ENCODE results near the gene THPO.

The THPO gene

GRCh38 chr3:184323696-184324095 is 54.3 kb downstream of the THPO start:
- no peak for TF ChIP-seq RAD21 (IDR thresholded peaks at IDR 0.05; ENCODE audit: low read depth)
- no peak for TF ChIP-seq CREB1 (IDR thresholded peaks at IDR 0.05; ENCODE audit: low read depth)
- TF ChIP-seq TEAD4 (IDR thresholded peaks at IDR 0.05), result no peak
- TF ChIP-seq EP300 (IDR thresholded peaks at IDR 0.05; ENCODE audit: borderline replicate concordance), result no peak

GRCh38 chr3:184322731-184323487 is 55.1 kb downstream of the THPO start:
- TF ChIP-seq CEBPB (IDR thresholded peaks at IDR 0.05) (no peak), EGR1 (IDR thresholded peaks at IDR 0.05) (no peak), ZBTB7A (IDR thresholded peaks at IDR 0.05; ENCODE audit: low read depth) (no peak), TAF1 (IDR thresholded peaks at IDR 0.05; ENCODE audit: low read depth) (no peak), YY1 (IDR thresholded peaks at IDR 0.05; ENCODE audit: low read depth) (no peak), TCF12 (IDR thresholded peaks at IDR 0.05; ENCODE audit: low read depth) (no peak), FOXM1 (IDR thresholded peaks at IDR 0.05; ENCODE audit: borderline replicate concordance, low read depth) (no peak), RAD21 (IDR thresholded peaks at IDR 0.05; ENCODE audit: low read depth) (no peak), EP300 (IDR thresholded peaks at IDR 0.05; ENCODE audit: borderline replicate concordance) (no peak; the same call in 1 of the 2 replicates), TEAD4 (IDR thresholded peaks at IDR 0.05) (no peak), NFIC (IDR thresholded peaks at IDR 0.05) (no peak)
- TF ChIP-seq, protein P1, sequence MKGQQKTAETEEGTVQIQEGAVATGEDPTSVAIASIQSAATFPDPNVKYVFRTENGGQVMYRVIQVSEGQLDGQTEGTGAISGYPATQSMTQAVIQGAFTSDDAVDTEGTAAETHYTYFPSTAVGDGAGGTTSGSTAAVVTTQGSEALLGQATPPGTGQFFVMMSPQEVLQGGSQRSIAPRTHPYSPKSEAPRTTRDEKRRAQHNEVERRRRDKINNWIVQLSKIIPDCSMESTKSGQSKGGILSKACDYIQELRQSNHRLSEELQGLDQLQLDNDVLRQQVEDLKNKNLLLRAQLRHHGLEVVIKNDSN (IDR thresholded peaks at IDR 0.05), result no peak
- TF ChIP-seq, protein P2, sequence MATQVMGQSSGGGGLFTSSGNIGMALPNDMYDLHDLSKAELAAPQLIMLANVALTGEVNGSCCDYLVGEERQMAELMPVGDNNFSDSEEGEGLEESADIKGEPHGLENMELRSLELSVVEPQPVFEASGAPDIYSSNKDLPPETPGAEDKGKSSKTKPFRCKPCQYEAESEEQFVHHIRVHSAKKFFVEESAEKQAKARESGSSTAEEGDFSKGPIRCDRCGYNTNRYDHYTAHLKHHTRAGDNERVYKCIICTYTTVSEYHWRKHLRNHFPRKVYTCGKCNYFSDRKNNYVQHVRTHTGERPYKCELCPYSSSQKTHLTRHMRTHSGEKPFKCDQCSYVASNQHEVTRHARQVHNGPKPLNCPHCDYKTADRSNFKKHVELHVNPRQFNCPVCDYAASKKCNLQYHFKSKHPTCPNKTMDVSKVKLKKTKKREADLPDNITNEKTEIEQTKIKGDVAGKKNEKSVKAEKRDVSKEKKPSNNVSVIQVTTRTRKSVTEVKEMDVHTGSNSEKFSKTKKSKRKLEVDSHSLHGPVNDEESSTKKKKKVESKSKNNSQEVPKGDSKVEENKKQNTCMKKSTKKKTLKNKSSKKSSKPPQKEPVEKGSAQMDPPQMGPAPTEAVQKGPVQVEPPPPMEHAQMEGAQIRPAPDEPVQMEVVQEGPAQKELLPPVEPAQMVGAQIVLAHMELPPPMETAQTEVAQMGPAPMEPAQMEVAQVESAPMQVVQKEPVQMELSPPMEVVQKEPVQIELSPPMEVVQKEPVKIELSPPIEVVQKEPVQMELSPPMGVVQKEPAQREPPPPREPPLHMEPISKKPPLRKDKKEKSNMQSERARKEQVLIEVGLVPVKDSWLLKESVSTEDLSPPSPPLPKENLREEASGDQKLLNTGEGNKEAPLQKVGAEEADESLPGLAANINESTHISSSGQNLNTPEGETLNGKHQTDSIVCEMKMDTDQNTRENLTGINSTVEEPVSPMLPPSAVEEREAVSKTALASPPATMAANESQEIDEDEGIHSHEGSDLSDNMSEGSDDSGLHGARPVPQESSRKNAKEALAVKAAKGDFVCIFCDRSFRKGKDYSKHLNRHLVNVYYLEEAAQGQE (IDR thresholded peaks at IDR 0.05; ENCODE audit: low read depth), result no peak
- TF ChIP-seq, protein P3, sequence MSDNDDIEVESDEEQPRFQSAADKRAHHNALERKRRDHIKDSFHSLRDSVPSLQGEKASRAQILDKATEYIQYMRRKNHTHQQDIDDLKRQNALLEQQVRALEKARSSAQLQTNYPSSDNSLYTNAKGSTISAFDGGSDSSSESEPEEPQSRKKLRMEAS (IDR thresholded peaks at IDR 0.05), result no peak
